COLO668 (cell line): ENCODE data around the gene ZNF3.

ENCODE experiments used
- DNase-seq: peaks from one replicate; lab custom pipeline; 2025; ENCODE audit not compliant: unreplicated experiment; lab: John Stamatoyannopoulos, UW

ZNF3 gene

DNA sequence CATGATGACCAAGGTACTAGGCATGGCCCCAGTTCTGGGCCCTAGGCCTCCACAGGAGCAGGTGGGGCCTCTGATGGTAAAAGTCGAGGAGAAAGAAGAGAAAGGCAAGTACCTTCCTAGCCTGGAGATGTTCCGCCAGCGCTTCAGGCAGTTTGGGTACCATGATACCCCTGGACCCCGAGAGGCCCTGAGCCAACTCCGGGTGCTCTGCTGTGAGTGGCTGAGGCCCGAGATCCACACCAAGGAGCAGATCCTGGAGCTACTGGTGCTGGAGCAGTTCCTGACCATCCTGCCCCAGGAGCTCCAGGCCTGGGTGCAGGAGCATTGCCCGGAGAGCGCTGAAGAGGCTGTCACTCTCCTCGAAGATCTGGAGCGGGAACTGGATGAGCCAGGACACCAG lies 24.5 kb downstream of the ZNF3 start:
- no peak for DNase-seq

DNA sequence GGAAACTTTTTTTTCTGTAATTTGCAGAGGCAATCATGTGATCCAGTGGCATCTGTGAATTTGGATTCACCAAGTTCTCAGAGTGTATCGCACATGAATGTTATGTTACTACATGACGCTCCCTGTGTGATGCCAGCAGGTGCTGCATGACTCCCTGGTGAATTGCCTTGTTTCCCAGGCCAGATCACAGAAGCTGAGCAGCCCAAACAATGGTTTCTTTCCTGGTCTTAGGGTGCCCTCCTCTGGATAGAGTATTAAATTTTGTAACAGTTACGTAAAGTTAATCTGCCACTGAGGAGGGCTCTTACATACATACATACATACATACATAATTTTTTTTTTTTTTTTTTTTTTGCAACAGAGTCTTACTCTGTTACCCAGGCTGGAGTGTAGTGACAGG lies 28.3 kb downstream of the ZNF3 start:
- DNase-seq: peak; percentile 70

DNA sequence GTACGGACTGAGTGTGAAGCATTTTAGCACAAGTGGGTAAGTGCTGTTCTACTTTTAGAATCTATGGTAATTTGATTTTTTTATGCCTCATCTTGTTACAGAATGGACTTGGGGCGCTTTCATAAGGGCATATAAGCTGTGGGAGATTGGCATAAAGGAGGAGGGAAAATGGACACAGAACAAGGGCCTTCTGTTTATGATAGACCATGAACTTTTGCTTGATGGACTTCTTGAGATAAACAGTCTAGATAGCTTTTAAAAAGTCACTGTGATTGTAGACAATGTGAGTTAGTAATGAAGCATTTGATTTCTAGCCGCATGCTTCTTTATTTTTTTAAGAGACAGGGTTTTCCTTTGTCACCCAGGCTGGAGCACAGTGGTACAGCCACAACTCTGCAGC lies 29.9 kb downstream of the ZNF3 start:
- DNase-seq: no peak

DNA sequence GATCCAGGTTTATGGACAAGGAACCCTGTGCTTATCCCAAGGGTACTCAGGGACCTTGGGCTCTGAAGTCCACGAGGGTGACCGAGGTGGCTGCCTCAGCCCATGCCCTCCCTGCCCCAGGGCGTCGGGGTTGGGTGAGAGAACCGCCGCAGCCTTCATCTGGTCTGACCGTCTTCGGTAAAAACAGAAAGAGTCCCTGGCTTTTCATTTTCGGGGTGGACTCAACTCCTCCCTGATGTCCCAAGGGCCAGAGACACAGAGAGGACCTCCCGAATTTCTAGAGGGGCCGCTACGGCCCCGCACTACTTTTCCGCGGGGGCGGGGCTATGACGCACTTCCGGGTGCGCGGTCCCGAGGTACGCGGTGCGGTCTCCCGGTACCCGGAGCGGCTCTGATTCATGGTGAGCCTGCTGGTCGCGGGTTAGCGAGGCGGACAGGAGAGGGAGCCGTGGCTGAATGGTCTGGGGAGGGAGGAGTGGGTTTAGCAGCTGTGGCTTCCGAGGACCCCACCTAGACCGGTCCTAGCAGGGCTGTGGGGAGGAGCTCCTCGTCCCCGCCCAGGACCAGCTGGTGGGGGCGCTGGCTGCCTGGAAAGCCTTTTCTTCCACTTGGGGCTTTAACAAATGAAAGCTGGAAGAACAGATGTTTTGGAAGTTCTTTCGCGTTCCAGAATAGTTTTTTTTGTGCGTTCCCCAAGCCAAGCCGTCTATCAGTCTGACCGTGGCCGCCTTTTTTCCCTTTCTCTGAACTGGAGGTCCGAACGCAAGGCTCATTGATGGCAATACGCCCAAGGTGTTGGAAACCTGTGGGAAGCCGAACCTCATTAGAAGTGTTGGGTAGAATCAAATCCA lies 31.9 kb downstream of the ZNF3 start, which contains the start of gene ZSCAN21:
ZSCAN21 (plus strand) TSS at position 334 of the 851 bp plus-strand sequence. CDS start 7,233 bp downstream, outside the sequence.
- DNase-seq: peak; percentile 85

DNA sequence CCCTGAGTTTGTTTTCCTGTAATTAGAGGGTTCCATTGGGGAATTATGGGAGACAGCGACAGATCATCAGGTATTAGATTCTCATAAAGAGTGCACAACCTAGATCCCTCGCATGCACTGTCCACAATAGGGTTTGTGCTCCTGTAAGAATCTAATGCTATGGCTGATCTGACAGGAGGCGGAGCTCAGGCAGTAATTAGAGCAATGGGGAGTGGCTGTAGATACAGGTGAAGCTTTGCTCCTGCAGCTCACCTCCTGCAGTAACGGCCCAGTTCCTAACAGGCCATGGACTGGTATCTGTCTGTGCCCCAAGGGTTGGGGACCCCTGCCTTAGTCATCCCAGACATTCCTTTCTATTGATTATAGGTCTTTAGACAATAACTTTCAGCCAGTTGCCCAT lies 32.8 kb downstream of the ZNF3 start:
- no peak for DNase-seq

DNA sequence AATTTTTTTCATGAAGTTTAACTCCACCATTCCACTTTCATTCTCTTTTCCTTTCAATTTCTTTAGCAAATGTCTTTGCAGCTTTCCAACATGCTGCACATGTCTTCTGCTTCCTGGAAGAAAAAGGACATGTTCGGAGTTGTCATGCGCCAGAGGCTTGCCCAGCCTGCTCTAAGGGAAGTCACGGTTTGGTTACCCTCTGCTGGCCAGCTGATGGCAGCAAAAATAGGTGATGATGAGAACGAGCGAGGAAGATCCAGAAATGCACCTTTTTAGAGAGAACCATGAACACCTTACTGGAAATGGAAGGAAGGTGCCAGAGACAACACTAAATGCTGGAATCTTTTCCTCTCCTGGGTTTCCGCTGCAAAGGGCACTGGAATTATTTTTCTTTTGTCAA lies 36.8 kb downstream of the ZNF3 start:
- DNase-seq: peak; percentile 40

DNA sequence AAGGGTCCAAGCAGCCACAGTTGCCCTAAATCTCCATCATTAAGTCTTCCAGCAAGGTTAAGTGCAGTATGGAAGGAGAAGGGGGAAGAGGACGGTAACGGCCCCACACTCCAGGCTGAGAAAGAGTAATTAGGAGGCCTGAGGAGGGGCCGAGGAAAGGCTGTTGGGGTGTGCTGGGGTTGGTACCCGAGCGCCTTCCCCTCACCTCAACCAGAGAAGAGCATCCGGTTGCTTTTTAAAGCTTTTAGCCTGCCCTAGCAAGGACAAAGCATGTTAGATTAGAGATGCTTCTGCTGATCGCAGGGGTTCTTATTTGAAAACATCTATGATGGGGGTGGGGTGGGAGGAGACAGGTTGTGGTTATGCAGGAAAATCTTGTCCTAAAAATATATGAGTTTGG lies 40.9 kb downstream of the ZNF3 start:
- DNase-seq: no peak

DNA sequence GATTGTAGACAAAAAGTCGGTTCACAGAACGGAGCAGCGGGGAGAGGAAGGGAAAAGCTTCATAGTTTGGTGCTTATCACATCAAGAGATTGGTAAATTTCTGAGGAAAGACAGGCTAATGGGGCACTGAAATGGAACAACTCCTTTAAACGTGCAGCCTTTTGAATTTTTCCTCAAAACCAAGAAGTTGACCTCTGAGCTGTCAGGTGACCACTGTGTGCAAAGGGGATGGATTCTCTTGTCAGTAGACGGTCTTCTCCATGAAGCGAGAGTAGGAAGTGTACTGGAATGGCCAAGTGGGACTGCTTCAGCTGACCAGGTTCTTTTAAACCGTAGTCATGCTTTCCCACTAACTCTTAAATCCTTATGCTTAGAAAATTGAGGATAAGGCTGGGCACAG lies 43.2 kb downstream of the ZNF3 start:
- no peak for DNase-seq

DNA sequence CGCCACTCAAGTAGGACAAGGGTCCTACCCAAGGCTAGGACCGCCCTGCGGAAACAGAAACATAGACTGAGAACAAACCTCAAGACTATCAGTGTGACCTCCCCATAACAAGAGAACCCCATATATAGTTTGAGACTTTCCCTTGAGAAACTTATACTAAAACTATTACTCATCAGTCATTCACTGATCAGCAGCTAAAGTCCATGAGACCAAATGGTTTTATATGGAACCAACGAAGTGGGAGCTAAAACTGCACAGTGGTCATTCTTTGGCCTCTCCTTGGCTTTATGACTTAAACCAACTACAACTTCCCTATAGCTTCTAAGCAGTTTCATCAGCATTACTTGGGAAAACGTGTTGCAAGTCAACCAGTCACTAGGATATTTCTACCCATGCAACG lies 45.6 kb downstream of the ZNF3 start:
- no peak for DNase-seq

DNA sequence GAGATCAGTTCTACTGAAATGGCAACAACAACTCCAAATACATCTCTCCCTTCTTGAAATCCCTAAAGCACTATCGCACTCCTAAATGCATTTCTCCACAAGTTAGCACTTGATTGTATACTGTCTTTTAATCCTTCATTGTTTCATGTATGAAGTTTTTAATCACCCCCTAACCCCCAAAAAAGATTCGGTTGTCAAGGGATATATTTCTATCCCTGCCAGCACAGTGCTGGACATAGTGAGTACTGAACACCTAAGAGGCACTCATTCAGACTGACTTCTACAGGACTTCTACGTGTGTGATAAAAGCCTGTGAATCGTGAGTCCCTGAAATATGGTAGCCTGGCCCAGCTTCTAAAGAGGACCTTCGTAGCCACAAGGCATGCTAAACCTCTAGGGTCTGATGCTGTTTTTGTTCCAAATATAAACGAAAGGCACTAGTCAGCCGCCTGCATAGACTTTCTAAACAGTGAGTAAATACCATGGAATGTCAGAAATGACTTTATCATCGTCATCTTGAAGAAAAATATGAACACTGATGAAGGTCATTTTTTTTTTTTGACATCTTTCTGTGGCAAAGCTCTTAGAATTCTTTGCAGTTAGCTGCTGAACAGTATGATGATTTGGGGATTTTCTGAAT lies 46.5 kb downstream of the ZNF3 start:
- DNase-seq: no peak

DNA sequence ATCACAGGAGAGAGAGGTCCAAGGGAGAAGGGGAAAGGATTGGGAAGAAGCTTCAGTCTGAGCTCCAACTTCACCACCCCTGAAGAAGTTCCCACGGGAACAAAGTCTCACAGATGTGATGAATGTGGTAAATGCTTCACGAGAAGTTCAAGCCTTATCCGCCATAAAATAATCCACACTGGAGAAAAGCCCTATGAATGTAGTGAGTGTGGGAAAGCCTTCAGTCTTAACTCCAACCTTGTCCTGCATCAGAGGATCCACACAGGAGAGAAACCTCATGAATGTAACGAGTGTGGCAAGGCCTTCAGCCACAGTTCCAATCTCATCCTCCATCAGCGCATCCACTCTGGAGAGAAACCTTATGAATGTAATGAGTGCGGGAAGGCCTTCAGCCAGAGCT lies 48.0 kb downstream of the ZNF3 start:
- no peak for DNase-seq

DNA sequence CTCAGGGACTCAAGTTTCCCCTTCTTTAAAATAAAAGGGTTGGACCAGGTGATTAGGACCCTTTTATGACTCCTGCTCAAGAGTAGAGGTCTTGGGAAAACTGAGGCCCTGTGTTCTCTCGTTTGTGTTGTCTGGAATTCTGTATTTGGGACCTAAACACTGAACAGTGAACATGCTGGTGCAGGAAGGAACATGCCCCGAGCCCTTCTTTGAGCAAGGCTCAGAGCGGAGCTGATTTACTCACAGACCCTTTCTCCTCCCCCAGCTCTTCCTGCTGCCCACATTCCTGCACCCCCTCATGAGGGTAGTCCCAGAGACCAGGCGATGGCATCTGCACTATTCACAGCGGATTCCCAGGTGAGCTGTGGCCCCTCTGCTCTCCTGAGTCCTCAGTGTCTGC lies 51.9 kb downstream of the ZNF3 start:
- no peak for DNase-seq

DNA sequence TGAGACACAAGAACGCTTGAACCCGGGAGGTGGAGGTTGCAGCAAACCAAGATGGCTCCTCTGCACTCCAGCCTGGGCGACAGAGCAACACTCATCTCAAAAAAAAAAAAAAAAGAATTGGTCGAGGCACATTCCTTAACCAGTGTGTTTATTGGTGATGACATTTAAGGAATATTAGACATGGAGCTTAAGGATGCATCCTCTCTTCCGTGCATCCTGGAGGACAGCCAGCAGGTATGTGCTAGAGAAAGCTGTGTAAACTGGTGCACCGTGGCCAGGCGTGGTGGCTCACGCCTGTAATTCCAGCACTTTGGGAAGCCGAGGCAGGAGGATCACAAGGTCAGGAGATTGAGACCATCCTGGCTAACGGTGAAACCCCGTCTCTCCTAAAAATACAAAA lies 54.3 kb downstream of the ZNF3 start:
- DNase-seq: no peak

DNA sequence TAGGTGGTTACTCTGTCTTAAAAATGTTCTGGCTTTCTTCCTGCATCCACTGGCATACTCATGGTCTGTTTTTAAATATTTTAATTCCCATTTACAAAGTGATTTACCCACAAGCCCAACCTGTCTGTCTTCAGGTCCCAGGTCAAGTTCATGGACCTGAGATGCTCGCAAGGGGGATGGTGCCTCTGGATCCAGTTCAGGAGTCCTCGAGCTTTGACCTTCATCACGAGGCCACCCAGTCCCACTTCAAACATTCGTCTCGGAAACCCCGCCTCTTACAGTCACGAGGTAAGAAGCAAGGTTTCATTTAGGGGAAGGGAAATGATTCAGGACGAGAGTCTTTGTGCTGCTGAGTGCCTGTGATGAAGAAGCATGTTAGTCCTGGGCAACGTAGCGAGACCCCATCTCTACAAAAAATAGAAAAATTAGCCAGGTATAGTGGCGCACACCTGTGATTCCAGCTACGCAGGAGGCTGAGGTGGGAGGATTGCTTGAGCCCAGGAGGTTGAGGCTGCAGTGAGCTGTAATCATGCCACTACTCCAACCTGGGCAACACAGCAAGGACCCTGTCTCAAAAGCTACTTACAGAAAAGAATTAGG lies 57.4 kb downstream of the ZNF3 start:
- no peak for DNase-seq

DNA sequence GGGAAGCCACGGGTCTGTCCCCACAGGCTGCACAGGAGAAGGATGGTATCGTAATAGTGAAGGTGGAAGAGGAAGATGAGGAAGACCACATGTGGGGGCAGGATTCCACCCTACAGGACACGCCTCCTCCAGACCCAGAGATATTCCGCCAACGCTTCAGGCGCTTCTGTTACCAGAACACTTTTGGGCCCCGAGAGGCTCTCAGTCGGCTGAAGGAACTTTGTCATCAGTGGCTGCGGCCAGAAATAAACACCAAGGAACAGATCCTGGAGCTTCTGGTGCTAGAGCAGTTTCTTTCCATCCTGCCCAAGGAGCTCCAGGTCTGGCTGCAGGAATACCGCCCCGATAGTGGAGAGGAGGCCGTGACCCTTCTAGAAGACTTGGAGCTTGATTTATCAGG lies 58.0 kb downstream of the ZNF3 start:
- DNase-seq: no peak

DNA sequence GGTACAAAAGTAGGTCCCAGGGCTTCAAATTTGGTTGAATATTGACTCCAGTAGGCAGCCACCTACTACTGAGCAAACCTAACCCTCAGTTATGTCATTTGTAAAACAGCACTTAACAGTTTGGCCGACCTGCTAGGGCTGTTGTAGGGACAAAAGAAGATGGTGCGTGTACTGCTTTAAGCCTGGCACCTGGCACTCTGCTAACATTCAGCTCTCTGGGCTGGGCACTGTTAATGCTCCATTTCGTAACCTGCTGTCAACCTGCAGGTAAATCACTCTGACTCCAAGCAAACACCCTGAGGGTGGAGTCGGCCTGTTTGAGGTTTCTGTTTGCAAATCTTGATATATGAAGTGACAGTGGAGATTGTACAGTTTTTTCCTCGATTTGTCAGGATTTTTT lies 58.9 kb downstream of the ZNF3 start:
- DNase-seq: peak; percentile 71

DNA sequence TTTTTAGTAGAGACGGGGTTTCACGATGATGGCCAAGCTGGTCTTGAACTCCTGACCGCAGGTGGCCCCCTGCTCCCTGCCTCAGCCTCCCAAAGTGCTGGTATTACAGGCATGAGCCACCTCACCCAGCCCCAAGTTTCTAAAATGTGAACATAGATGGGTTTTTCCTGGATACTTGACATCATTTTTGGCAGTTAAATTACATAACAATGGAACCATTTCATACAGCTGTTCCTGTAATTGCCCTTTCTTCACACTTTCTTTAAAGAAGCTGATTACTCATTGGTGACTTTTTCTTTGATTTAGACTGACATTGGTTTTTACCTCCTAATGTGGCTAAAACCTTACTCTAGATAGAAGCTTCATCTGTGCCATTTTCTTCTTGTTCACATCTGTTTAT lies 60.2 kb downstream of the ZNF3 start:
- DNase-seq: no peak
